T-cell (primary cell): ENCODE data around the gene DDA1. TPM values are rescaled to one million over a fixed set of nuclear protein-coding genes. Genes with fewer than 3 reads are reported as not detected.
"Not testable (repeated sequence)": the region's sequence is repeated elsewhere in the genome, so short reads cannot be mapped to it uniquely, and the experiment has no call there.

Experiments used
- ATAC-seq, 4 experiments: fragments of 200-7000 bp in 3 of 4; fragments of 150-1000 bp in 1 of 4; cut with Tn5 transposase; replicated peaks in 1 of 4; 1 replicate in 3 of 4; 2 replicates in 1 of 4; pipeline ENCODE4 v1.10.0; 2021; ENCODE audit warnings: moderate library complexity in 3 of 4, mild to moderate bottlenecking in 2 of 4, moderate number of reproducible peaks in 1 of 4
- CTCF ChIA-PET, 2 donors: fragments of 300-600 bp; sonication (Branson Sonifier 250); formaldehyde crosslinking; loops; one replicate each; lab custom pipeline; 2022; ENCODE audit warnings: antibody characterized with exemption in 2 of 2; lab: Charles Lee
- POLR2A ChIA-PET, 2 donors: fragments of 300-600 bp; sonication (Branson Sonifier 250); formaldehyde crosslinking; loops; one replicate each; lab custom pipeline; 2022; ENCODE audit warnings: antibody characterized with exemption in 2 of 2; lab: Charles Lee
- DNase-seq, 35 experiments: peaks; one replicate each; pipeline versions ENCODE4 v3.0.0 to v3.0.0-alpha.2; 2013 to 2023
- H3K27ac ChIP-seq: one replicate; pipeline ENCODE4 v1.5.1; 2013; ENCODE audit warnings: low read length
- H3K27me3 ChIP-seq, 2 experiments: replicated peaks in 1 of 2; 1 replicate in 1 of 2; 2 replicates in 1 of 2; pipeline versions ENCODE4 v1.6.1 to v1.7.0; 2013; ENCODE audit warnings: low read length in 1 of 2, mixed read lengths in 1 of 2; ENCODE audit not compliant: control insufficient read depth in 2 of 2, insufficient read depth in 2 of 2; ENCODE audit errors: extremely low read depth in 1 of 2
- H3K36me3 ChIP-seq, 2 donors: 1 replicate in 1 of 2; 2 replicates in 1 of 2; pipeline versions ENCODE4 v1.6.1 to v1.7.0; 2013; ENCODE audit warnings: low read length in 1 of 2; ENCODE audit not compliant: control insufficient read depth in 2 of 2, insufficient read depth in 1 of 2; ENCODE audit errors: extremely low read depth in 1 of 2
- H3K4me1 ChIP-seq, 2 experiments: 1 replicate in 1 of 2; 2 replicates in 1 of 2; pipeline versions ENCODE4 v1.6.1 to v1.7.0; 2013; ENCODE audit warnings: low read length in 2 of 2, mixed read lengths in 1 of 2; ENCODE audit not compliant: insufficient read depth in 2 of 2, control insufficient read depth in 1 of 2; ENCODE audit errors: extremely low read depth in 1 of 2
- H3K4me3 ChIP-seq, 2 donors: 1 replicate in 1 of 2; 2 replicates in 1 of 2; pipeline versions ENCODE4 v1.5.1 to v1.7.0; 2013; ENCODE audit warnings: mild to moderate bottlenecking in 2 of 2, low read length in 1 of 2, moderate library complexity in 1 of 2; ENCODE audit not compliant: control insufficient read depth in 1 of 2; ENCODE audit errors: extremely low read depth in 1 of 2
- H3K9me3 ChIP-seq: 2 replicates; pipeline ENCODE4 v1.7.0; 2013
- H3K27ac Mint-ChIP-seq, 2 donors: one replicate each; pipeline ENCODE4 v1.8.0; 2020 to 2021; ENCODE audit warnings: mild to moderate bottlenecking in 2 of 2, mixed read lengths in 2 of 2
- H3K27me3 Mint-ChIP-seq, 2 donors: one replicate each; pipeline ENCODE4 v1.8.0; 2021 to 2022; ENCODE audit warnings: mixed read lengths in 2 of 2
- H3K36me3 Mint-ChIP-seq: one replicate; pipeline ENCODE4 v1.8.0; 2021; ENCODE audit warnings: mixed read lengths
- H3K4me1 Mint-ChIP-seq, 3 donors: one replicate each; pipeline ENCODE4 v1.8.0; 2020 to 2022; ENCODE audit warnings: mixed read lengths in 3 of 3, mild to moderate bottlenecking in 1 of 3
- H3K4me3 Mint-ChIP-seq, 3 donors: one replicate each; pipeline ENCODE4 v1.8.0; 2020 to 2022; ENCODE audit warnings: mild to moderate bottlenecking in 3 of 3, mixed read lengths in 3 of 3, moderate library complexity in 3 of 3
- H3K9me3 Mint-ChIP-seq, 3 donors: one replicate each; pipeline ENCODE4 v1.8.0; 2020 to 2022; ENCODE audit warnings: mixed read lengths in 3 of 3
- WGBS: methylation state at CpG from one replicate; pipeline ENCODE4 v1.1.5; 2013; ENCODE audit warnings: missing lambda C conversion rate; ENCODE audit not compliant: insufficient coverage; 5-methylcytosine and 5-hydroxymethylcytosine counted together
- total RNA-seq, 35 experiments: library from RNA in 6 of 35; stranded (reverse) in 6 of 35; fragments of 120-200 nt in 1 of 35; gene quantifications; one replicate each; pipeline versions ENCODE4 v1.2.1 to v1.2.4 and lab custom pipeline; 2013 to 2026

DDA1 gene
- total RNA-seq, 5 donors from 2014 or later (not counting 1 experiment from before 2014, with no cell fraction given): 37.3 to 51.7 (median 42.0) TPM

GRCh38 chr19:17264641-17264979, 44.8 kb upstream of the DDA1 start, which contains the start of gene USHBP1:
Gene USHBP1 (minus strand): TSS chr19:17264745. CDS start chr19:17264299, 446 bp downstream.
- Histone ChIP-seq H3K27ac (no peak within 1 kb of the TSS), H3K9me3 (no peaks in the 10 kb centered on the region), H3K4me3 (no peak within 1 kb of the TSS), H3K27me3 (peaks cover 0 to 4% of the 10 kb centered on the region in 2 experiments), H3K4me1 (peaks cover 15 to 38% of the 10 kb centered on the region in 2 experiments), H3K36me3 (peaks cover 0 to 8% of the 10 kb centered on the region in 2 donors)
- ATAC-seq (no peak), DNase-seq (no peak)
- Mint-ChIP-seq H3K4me3 (no peak within 1 kb of the TSS), H3K27ac (peak within 1 kb of the TSS; percentile 79 to 90), H3K9me3 (no peaks in the 10 kb centered on the region), H3K4me1 (peaks cover 29 to 33% (median 30%) of the 10 kb centered on the region in 3 donors), H3K36me3 (no peaks in the 10 kb centered on the region), H3K27me3 (no peaks in the 10 kb centered on the region)
- ChIA-PET CTCF (no interaction called here), POLR2A (no interaction called here)
- no CpG with 5 or more reads among the region's 5 CpGs for WGBS

GRCh38 chr19:17266026-17266425, 43.3 kb upstream of the DDA1 start:
- Histone ChIP-seq H3K4me3 (no peak overlapping the region), H3K27ac (no peak overlapping the region), H3K9me3 (no peaks in the 10 kb centered on the region), H3K4me1 (peaks cover 15 to 33% of the 10 kb centered on the region in 2 experiments), H3K36me3 (peaks cover 0 to 15% of the 10 kb centered on the region in 2 donors), H3K27me3 (no peaks in the 10 kb centered on the region)
- WGBS: no CpG with 5 or more reads among the region's 7 CpGs
- Mint-ChIP-seq H3K27me3 (no peaks in the 10 kb centered on the region), H3K27ac (no peak overlapping the region), H3K36me3 (peaks cover 4% of the 10 kb centered on the region), H3K4me3 (no peak overlapping the region), H3K9me3 (no peaks in the 10 kb centered on the region), H3K4me1 (peaks cover 23 to 31% (median 26%) of the 10 kb centered on the region in 3 donors)
- DNase-seq (no peak), ATAC-seq (no peak)
- POLR2A ChIA-PET: interaction anchor here in 1 of 2 donors (0.6 kb wide), 2 partner anchors 15 to 1294 kb away, joined by 3 to 5 read pairs; no protein-coding TSS in a partner anchor
- CTCF ChIA-PET: interaction anchor here in 1 of 2 donors (0.7 to 2.1 kb wide), 5 partner anchors 27 to 544 kb away, joined by 3 to 20 read pairs (median 4); partner anchors contain the start of genes DDA1 and OCEL1

- H3K4me3 ChIP-seq: peak overlapping the region in 1 of 2 donors; percentile 23
- ChIA-PET CTCF (interaction anchor here (0.5 to 2.1 kb wide), 15 partner anchors 9 to 593 kb away, joined by 3 to 20 read pairs (median 4); partner anchors contain the start of genes ANKLE1 (in 1 of the 2), DDA1 (in 1 of the 2), MVB12A (in 1 of the 2) and OCEL1 (in 1 of the 2)), POLR2A (interaction anchor here (0.6 to 1.1 kb wide), 10 partner anchors 8 to 1293 kb away, joined by 3 to 7 read pairs (median 4); partner anchors contain the start of genes DDA1 (in 1 of the 2), HAUS8 (in 1 of the 2), MRPL34 (in 1 of the 2) and MVB12A (in 1 of the 2))
- Mint-ChIP-seq H3K9me3 (no peaks in the 10 kb centered on the region), H3K4me3 (peak overlapping the region; percentile 80 to 89 (median 85)), H3K4me1 (peaks cover 23 to 30% (median 25%) of the 10 kb centered on the region in 3 donors), H3K36me3 (peaks cover 8% of the 10 kb centered on the region), H3K27me3 (no peaks in the 10 kb centered on the region), H3K27ac (peak overlapping the region; percentile 62 to 90)
- peak overlapping the region; percentile 59 for H3K27ac ChIP-seq
- WGBS: 35% methylated on average over 7 of the region's 12 CpGs
- H3K36me3 ChIP-seq: peaks cover 0 to 20% of the 10 kb centered on the region in 2 donors
- no peak for ATAC-seq
- no peaks in the 10 kb centered on the region for H3K9me3 ChIP-seq
- no peaks in the 10 kb centered on the region for H3K27me3 ChIP-seq
- H3K4me1 ChIP-seq: peaks cover 15 to 31% of the 10 kb centered on the region in 2 experiments
- DNase-seq: no peak
Measured at GRCh38 chr19:17266589-17266974, 42.8 kb upstream of the DDA1 start.

GRCh38 chr19:17266975-17267788, 42.2 kb upstream of the DDA1 start, which contains the start of gene BABAM1:
Gene BABAM1 (plus strand): TSS chr19:17267443. CDS start chr19:17268807, 1,364 bp downstream.
- DNase-seq: peak; percentile 80 to 99 (median 96)
- H3K27me3 Mint-ChIP-seq: no peaks in the 10 kb centered on the region
- H3K27me3 ChIP-seq: no peaks in the 10 kb centered on the region
- ChIA-PET CTCF (interaction anchor here (0.5 to 2.1 kb wide), 17 partner anchors 10 to 592 kb away, joined by 3 to 20 read pairs (median 3); partner anchors contain the start of genes ANKLE1 (in 1 of the 2), DDA1 (in 1 of the 2), MVB12A (in 1 of the 2) and OCEL1 (in 1 of the 2)), POLR2A (interaction anchor here (0.6 to 1.1 kb wide), 8 partner anchors 8 to 192 kb away, joined by 3 to 7 read pairs (median 4); partner anchors contain the start of genes DDA1 (in 1 of the 2), HAUS8 (in 1 of the 2), MRPL34 (in 1 of the 2) and MVB12A (in 1 of the 2))
- H3K4me1 ChIP-seq: peaks cover 15 to 31% of the 10 kb centered on the region in 2 experiments
- 0% methylated on average over 14 of the region's 27 CpGs for WGBS
- peaks cover 23 to 30% (median 25%) of the 10 kb centered on the region in 3 donors for H3K4me1 Mint-ChIP-seq
- H3K9me3 ChIP-seq: no peaks in the 10 kb centered on the region
- peak within 1 kb of the TSS; percentile 67 to 96 for H3K4me3 ChIP-seq
- peak; percentile 92 to 97 (median 96) for ATAC-seq
- H3K36me3 Mint-ChIP-seq: peaks cover 9% of the 10 kb centered on the region
- peak within 1 kb of the TSS; percentile 59 for H3K27ac ChIP-seq
- H3K36me3 ChIP-seq: peaks cover 3 to 26% of the 10 kb centered on the region in 2 donors
- peak within 1 kb of the TSS; percentile 80 to 89 (median 85) for H3K4me3 Mint-ChIP-seq
- H3K9me3 Mint-ChIP-seq: no peaks in the 10 kb centered on the region
- peak within 1 kb of the TSS; percentile 62 to 90 for H3K27ac Mint-ChIP-seq

- DNase-seq: no peak
- peaks cover 3 to 32% of the 10 kb centered on the region in 2 donors for H3K36me3 ChIP-seq
- Mint-ChIP-seq H3K9me3 (no peaks in the 10 kb centered on the region), H3K27ac (no peak overlapping the region), H3K4me1 (peaks cover 23 to 30% (median 25%) of the 10 kb centered on the region in 3 donors), H3K27me3 (no peaks in the 10 kb centered on the region), H3K36me3 (peaks cover 10% of the 10 kb centered on the region), H3K4me3 (peak overlapping the region; percentile 50 to 80 (median 61))
- no peaks in the 10 kb centered on the region for H3K27me3 ChIP-seq
- 95% methylated on average over 12 of the region's 13 CpGs for WGBS
- ChIA-PET CTCF (no interaction called here), POLR2A (no interaction called here)
- H3K9me3 ChIP-seq: no peaks in the 10 kb centered on the region
- ATAC-seq: no peak
- no peak overlapping the region for H3K4me3 ChIP-seq
- peaks cover 15 to 31% of the 10 kb centered on the region in 2 experiments for H3K4me1 ChIP-seq
- H3K27ac ChIP-seq: no peak overlapping the region
Measured at GRCh38 chr19:17268754-17269153, 40.6 kb upstream of the DDA1 start.

GRCh38 chr19:17274892-17275291, 34.5 kb upstream of the DDA1 start:
- H3K9me3 ChIP-seq, H3K27me3 ChIP-seq, H3K4me3 Mint-ChIP-seq, H3K27ac Mint-ChIP-seq, H3K4me1 ChIP-seq, POLR2A ChIA-PET, H3K27ac ChIP-seq, DNase-seq, H3K9me3 Mint-ChIP-seq, H3K4me3 ChIP-seq, CTCF ChIA-PET, H3K4me1 Mint-ChIP-seq, ATAC-seq, H3K27me3 Mint-ChIP-seq: not testable (repeated sequence)
- H3K36me3 Mint-ChIP-seq: peaks cover 25% of the 10 kb centered on the region
- peaks cover 12 to 70% of the 10 kb centered on the region in 2 donors for H3K36me3 ChIP-seq
- WGBS: no CpG with 5 or more reads among the region's 3 CpGs
